Endometrium (tissue), 2 donors: ENCODE measurements around the gene GOLM1.

Source experiments
- FAIRE-seq: peaks from 2 replicates; lab custom pipeline; 2012; peaks lifted over from hg19 to GRCh38; lab: Jason Lieb, UNC
- donor health status: control.
- donor health status: control.

GOLM1 gene

GRCh38 chr9:86045654-86046053 is 53.7 kb downstream of the GOLM1 start:
- no peak for FAIRE-seq

GRCh38 chr9:86043999-86044398 is 55.4 kb downstream of the GOLM1 start:
- no peak for FAIRE-seq

GRCh38 chr9:86043586-86043985 is 55.8 kb downstream of the GOLM1 start:
- no peak for FAIRE-seq

- no peak for FAIRE-seq
These were observed 57.0 kb downstream of the GOLM1 start for GRCh38 chr9:86042199-86042978.

GRCh38 chr9:86041311-86041741 is 58.0 kb downstream of the GOLM1 start:
- FAIRE-seq, result no peak

GRCh38 chr9:86040861-86041155 is 58.5 kb downstream of the GOLM1 start:
- FAIRE-seq, result no peak

GRCh38 chr9:86039991-86040860 is 59.1 kb downstream of the GOLM1 start:
- no peak for FAIRE-seq

GRCh38 chr9:86036555-86036954 is 62.8 kb downstream of the GOLM1 start:
- no peak for FAIRE-seq

- no peak for FAIRE-seq
These were observed 63.4 kb downstream of the GOLM1 start for GRCh38 chr9:86035827-86036440.

- FAIRE-seq, result no peak
These were observed 64.3 kb downstream of the GOLM1 start for GRCh38 chr9:86034863-86035734.

GRCh38 chr9:86027767-86028166 is 71.6 kb downstream of the GOLM1 start:
- no peak for FAIRE-seq

GRCh38 chr9:86022687-86023266 is 76.6 kb downstream of the GOLM1 start:
- FAIRE-seq, result no peak

GRCh38 chr9:86021166-86021565 is 78.2 kb downstream of the GOLM1 start:
- FAIRE-seq, result no peak

GRCh38 chr9:86020731-86021130 is 78.6 kb downstream of the GOLM1 start:
- FAIRE-seq, result no peak

GRCh38 chr9:86009133-86009532 is 90.2 kb downstream of the GOLM1 start:
- no peak for FAIRE-seq

- FAIRE-seq, result no peak
These were observed 94.0 kb downstream of the GOLM1 start for GRCh38 chr9:86005253-86005775.

- FAIRE-seq, result no peak
These were observed 103.8 kb downstream of the GOLM1 start for GRCh38 chr9:85995599-85995998.

GRCh38 chr9:85995097-85995496 is 104.3 kb downstream of the GOLM1 start:
- FAIRE-seq, result peak; percentile 54

GRCh38 chr9:85994191-85994590 is 105.2 kb downstream of the GOLM1 start:
- FAIRE-seq, result peak; percentile 70

GRCh38 chr9:85987236-85987635 is 112.1 kb downstream of the GOLM1 start:
- no peak for FAIRE-seq

GRCh38 chr9:85984457-85984856 is 114.9 kb downstream of the GOLM1 start:
- FAIRE-seq, result no peak
